HEK293T (cell line): ENCODE measurements around the gene KCNMA1.

Experiments
- FOXA1 ChIP-seq: fragments of 450-650 bp; IDR thresholded peaks from 2 replicates; pipeline ENCODE4 v1.6.1; 2016; ENCODE audit warnings: mild to moderate bottlenecking
- L3MBTL2 ChIP-seq: fragments of 450-650 bp; conservative IDR thresholded peaks from 2 replicates; pipeline ENCODE4 v1.6.1; 2016; ENCODE audit warnings: mild to moderate bottlenecking
- SP1 ChIP-seq: fragments of 450-650 bp; IDR thresholded peaks from 2 replicates; pipeline ENCODE4 v1.6.1; 2017
- TARDBP ChIP-seq: fragments of 450-650 bp; IDR thresholded peaks from 2 replicates; pipeline ENCODE4 v1.6.1; 2016
- ZNF384 ChIP-seq: fragments of 450-650 bp; IDR thresholded peaks from 2 replicates; pipeline ENCODE4 v1.6.1; 2016

DNA sequence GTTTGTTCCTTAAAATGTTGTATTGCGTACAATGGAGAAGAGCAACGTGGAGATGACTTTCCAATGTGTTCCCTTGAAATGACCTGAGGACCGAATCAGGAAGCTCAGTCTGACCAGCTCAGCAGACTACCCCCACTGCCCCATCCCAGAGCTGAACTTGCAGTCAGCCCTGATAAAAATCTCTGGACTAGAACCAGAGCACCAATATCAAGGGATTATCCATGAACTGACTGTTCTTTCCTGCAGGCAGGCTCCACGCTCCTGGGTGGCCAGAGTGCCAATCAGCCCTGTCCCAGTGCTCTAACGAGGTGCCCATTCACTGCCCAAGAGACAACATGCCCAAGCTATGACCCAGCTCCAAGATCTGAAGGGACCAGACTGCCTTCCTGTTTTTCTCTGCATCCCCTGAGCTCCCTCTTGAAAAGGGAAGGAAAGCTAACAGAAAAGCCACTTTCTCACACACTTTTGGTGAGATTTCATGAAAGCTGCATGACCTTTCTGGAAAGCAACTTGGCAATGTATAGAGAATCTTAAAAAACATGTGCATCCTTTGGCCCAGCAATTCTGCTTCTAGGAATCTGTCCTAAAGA, 130.2 kb downstream of the KCNMA1 start:
- TF ChIP-seq SP1 (no peak), ZNF384 (no peak), L3MBTL2 (no peak), FOXA1 (no peak), TARDBP (no peak)
